Vagina (tissue), 2 donors: ENCODE results near the gene ANKRD39. TPM values are rescaled to one million over a fixed set of nuclear protein-coding genes. Genes with fewer than 3 reads are reported as not detected.

Experiments used
- DNase-seq, 2 donors: peaks; one replicate each; pipeline ENCODE4 v3.0.0-alpha.2; 2017; ENCODE audit errors: extremely low spot score in 2 of 2
- H3K27ac ChIP-seq: fragments of 200-600 bp; sonication (generic); one replicate; pipeline ENCODE4 v1.5.1; 2019
- H3K27me3 ChIP-seq: fragments of 200-600 bp; sonication (generic); one replicate; pipeline ENCODE4 v1.5.1; 2019
- H3K36me3 ChIP-seq, 2 donors: fragments of 200-600 bp; sonication (generic); one replicate each; pipeline ENCODE4 v1.5.1; 2017 to 2019
- H3K4me1 ChIP-seq: fragments of 200-600 bp; sonication (generic); one replicate; pipeline ENCODE4 v1.5.1; 2019
- H3K4me3 ChIP-seq, 2 donors: fragments of 200-600 bp; sonication (generic); 1 replicate in 1 of 2; 2 replicates in 1 of 2; pipeline ENCODE4 v1.5.1; 2016 to 2019
- H3K9me3 ChIP-seq: fragments of 200-600 bp; sonication (generic); one replicate; pipeline ENCODE4 v1.5.1; 2019
- POLR2A ChIP-seq, 2 donors: fragments of 450-650 bp; IDR thresholded peaks; one replicate each; pipeline ENCODE4 v1.6.1; 2017; ENCODE audit warnings: antibody characterized with exemption in 2 of 2, mild to moderate bottlenecking in 2 of 2, moderate library complexity in 2 of 2
- POLR2AphosphoS5 ChIP-seq, 2 donors: sonication (generic); formaldehyde crosslinking; IDR thresholded peaks; one replicate each; pipeline ENCODE4 v1.9.0; 2017; ENCODE audit warnings: antibody characterized with exemption in 2 of 2, mild to moderate bottlenecking in 2 of 2, low read depth in 1 of 2; ENCODE audit not compliant: insufficient read depth in 1 of 2
- intact Hi-C: fragments of 100-400 bp; cut with DNase I; formaldehyde crosslinking; loops from one replicate; pipeline ENCODE4 v1.15.1; 2023
- total RNA-seq: library from RNA; depleted of rRNA; stranded (reverse); fragments of >200 nt; gene quantifications from one replicate; pipeline ENCODE4 v1.2.3, GENCODE V29; 2016
- TF ChIP-seq, protein P1 (sequence below), 3 experiments: fragments of 450-650 bp in 2 of 3; fragments of 200-600 bp in 1 of 3; sonication (generic) in 1 of 3; IDR thresholded peaks; one replicate each; pipeline ENCODE4 v1.5.1; 2017 to 2019; ENCODE audit warnings: antibody characterized with exemption in 3 of 3, mild to moderate bottlenecking in 2 of 3, moderate library complexity in 2 of 3

Gene ANKRD39
- total RNA-seq, 1 donor from 2014 or later: 20.4 TPM

DNA sequence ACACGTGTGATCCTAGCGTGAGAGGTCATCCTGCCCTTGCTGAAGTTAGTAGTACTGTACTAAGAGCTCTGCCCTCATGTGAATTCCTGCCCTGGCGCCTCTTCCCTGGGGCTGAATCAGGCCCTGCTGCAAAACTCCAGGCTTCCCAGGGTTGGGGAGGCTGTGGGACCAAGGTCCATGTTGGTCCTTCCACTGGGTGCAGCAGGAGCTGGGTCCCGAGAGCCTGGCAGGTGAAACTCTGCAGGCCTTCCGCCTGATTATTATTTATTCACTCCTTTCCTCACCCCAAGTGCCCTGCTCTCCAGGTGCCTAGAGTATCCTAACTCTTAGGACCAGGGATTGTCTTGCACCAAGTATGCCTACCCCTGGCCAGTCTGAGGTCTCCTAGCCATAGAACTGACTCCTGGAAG, 47.0 kb downstream of the ANKRD39 start:
- Histone ChIP-seq H3K9me3 (no peaks in the 10 kb centered on the region), H3K36me3 (peaks cover 0 to 17% of the 10 kb centered on the region in 2 donors), H3K4me3 (no peak overlapping the region), H3K27ac (no peak overlapping the region), H3K27me3 (no peaks in the 10 kb centered on the region), H3K4me1 (peaks cover 18% of the 10 kb centered on the region)
- intact Hi-C loops: no loop called here
- TF ChIP-seq POLR2AphosphoS5 (IDR thresholded peaks at IDR 0.05; ENCODE audit: insufficient read depth in 1 of 2, low read depth in 1 of 2) (no peak), POLR2A (IDR thresholded peaks at IDR 0.05) (no peak)
- TF ChIP-seq, protein P1, sequence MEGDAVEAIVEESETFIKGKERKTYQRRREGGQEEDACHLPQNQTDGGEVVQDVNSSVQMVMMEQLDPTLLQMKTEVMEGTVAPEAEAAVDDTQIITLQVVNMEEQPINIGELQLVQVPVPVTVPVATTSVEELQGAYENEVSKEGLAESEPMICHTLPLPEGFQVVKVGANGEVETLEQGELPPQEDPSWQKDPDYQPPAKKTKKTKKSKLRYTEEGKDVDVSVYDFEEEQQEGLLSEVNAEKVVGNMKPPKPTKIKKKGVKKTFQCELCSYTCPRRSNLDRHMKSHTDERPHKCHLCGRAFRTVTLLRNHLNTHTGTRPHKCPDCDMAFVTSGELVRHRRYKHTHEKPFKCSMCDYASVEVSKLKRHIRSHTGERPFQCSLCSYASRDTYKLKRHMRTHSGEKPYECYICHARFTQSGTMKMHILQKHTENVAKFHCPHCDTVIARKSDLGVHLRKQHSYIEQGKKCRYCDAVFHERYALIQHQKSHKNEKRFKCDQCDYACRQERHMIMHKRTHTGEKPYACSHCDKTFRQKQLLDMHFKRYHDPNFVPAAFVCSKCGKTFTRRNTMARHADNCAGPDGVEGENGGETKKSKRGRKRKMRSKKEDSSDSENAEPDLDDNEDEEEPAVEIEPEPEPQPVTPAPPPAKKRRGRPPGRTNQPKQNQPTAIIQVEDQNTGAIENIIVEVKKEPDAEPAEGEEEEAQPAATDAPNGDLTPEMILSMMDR (IDR thresholded peaks at IDR 0.05): no peak
- no peak for DNase-seq

DNA sequence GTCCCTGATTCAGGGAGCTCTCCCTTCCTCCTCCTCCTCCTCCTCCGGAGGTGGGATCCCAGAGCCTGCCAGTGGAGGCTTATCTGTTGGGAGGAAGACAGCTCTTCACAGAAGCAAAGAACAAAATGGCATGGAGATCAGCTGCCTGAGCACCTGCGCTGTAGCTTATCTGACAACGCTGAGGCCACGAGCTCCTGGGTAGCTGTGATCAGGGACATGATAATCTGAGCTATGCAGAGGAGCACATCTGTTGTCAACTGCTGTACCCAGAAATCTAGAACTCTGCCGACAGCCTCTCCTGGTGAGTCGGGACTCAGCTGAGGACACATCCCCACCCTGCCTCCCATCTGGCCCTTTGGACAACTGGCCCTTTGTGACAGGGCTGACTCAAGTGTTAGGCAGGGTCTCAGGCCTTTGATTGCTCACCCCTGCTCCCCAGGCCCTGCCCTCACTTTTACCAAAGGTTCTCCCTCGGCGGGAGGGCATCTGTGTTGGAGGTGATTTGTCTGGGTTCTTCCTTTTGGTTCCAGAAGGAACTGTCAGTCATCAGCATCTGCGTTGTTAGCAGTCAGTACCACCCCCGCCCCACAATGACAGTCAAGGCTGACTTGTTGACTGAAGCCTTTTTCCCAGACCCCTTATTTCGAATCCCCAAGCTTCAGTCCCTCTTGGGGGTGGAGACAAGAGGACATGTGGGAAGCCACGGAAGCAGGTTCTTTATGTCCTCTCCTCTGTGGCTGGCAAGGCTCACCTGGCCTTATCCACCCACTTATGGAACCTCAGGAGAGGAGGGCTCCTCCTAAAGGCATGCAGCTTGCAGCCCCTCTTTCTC, 47.6 kb downstream of the ANKRD39 start:
- TF ChIP-seq POLR2A (IDR thresholded peaks at IDR 0.05) (no peak), POLR2AphosphoS5 (IDR thresholded peaks at IDR 0.05; ENCODE audit: insufficient read depth in 1 of 2, low read depth in 1 of 2) (no peak)
- TF ChIP-seq, protein P1 (IDR thresholded peaks at IDR 0.05): no peak
- Histone ChIP-seq H3K36me3 (peaks cover 0 to 17% of the 10 kb centered on the region in 2 donors), H3K4me3 (no peak overlapping the region), H3K4me1 (peaks cover 16% of the 10 kb centered on the region), H3K27me3 (no peaks in the 10 kb centered on the region), H3K9me3 (no peaks in the 10 kb centered on the region), H3K27ac (no peak overlapping the region)
- DNase-seq: no peak
- intact Hi-C loops: no loop called here

DNA sequence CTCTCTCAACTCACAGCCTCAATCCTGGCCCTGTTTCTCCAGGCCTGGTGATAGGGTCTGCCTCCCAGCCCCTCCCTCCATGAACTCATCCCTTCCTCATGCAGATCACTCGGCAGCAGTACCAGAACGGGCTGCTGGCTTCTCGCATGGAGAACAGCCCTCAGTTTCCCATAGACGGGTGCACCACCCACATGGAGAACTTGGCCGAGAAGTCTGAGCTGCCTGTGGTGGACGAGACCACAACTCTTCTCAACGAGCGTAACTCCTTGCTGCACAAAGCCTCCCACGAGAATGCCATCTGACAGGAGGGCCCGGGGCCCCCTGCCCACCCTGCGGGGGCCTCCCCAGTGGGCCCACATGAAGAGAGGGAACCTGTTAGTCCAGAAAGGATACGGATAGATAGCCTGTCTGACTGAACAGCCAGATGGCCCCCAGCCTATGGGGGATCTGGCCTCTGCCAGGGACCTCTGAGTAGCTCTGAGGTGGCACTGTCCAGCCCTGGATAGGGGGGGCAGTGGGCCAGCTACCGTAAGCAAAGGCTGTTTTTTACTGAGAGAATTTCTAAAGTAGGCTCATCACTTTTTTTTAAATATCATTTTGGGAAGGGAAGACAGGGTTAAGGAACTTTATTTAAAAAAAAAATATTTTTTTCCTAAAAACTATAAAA, 48.5 kb downstream of the ANKRD39 start:
- H3K27me3 ChIP-seq: no peaks in the 10 kb centered on the region
- H3K27ac ChIP-seq: no peak overlapping the region
- H3K4me3 ChIP-seq: no peak overlapping the region
- H3K9me3 ChIP-seq: no peaks in the 10 kb centered on the region
- DNase-seq: no peak
- intact Hi-C loops: no loop called here
- TF ChIP-seq POLR2A (IDR thresholded peaks at IDR 0.05) (no peak), POLR2AphosphoS5 (IDR thresholded peaks at IDR 0.05; ENCODE audit: insufficient read depth in 1 of 2, low read depth in 1 of 2) (no peak)
- TF ChIP-seq, protein P1 (IDR thresholded peaks at IDR 0.05): no peak
- H3K36me3 ChIP-seq: peaks cover 0 to 17% of the 10 kb centered on the region in 2 donors
- peaks cover 13% of the 10 kb centered on the region for H3K4me1 ChIP-seq

DNA sequence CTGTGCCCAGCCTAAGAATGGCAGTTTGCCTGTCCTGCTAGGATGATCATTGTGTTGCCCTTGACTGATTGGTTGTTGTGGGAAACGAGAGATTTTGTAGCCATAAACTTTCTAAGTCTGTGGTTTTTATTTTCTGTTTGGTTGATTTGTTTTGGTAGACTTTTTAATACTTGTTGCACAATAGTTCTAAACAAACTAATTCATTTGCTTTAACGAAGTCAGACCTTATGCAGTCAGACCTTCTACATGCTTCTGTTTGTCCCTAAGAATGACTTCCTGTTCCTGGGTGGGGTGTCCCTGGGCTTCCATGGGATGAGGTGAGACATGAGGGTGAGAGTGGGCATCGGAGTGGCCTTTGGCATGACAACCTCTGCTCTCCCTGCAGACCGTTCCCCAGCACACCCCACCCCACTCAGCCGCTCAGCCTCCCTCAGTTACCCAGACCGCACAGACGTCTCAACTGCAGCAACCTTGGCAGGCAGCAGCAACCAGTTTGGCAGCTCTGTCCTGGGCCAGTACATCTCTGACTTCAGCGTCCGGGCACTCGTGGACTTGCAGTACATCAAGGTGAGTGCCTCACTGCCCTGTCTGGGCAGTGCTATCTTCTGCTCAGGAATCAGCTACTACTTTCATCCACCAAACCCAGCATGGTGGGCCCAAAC, 49.5 kb downstream of the ANKRD39 start:
- Histone ChIP-seq H3K27me3 (no peaks in the 10 kb centered on the region), H3K4me1 (peaks cover 13% of the 10 kb centered on the region), H3K27ac (no peak overlapping the region), H3K4me3 (no peak overlapping the region), H3K36me3 (peaks cover 0 to 17% of the 10 kb centered on the region in 2 donors), H3K9me3 (no peaks in the 10 kb centered on the region)
- no peak for DNase-seq
- intact Hi-C loops: no loop called here
- TF ChIP-seq, protein P1 (IDR thresholded peaks at IDR 0.05): no peak
- no peak for TF ChIP-seq POLR2A (IDR thresholded peaks at IDR 0.05)
- no peak for TF ChIP-seq POLR2AphosphoS5 (IDR thresholded peaks at IDR 0.05; ENCODE audit: insufficient read depth in 1 of 2, low read depth in 1 of 2)
